Measurements from ENCODE around the gene RNF31. TPM values are rescaled to one million over a fixed set of nuclear protein-coding genes. Genes with fewer than 3 reads are reported as not detected.
A peak's percentile ranks its signal among the peaks of the same experiment; 100 is the strongest.

The RNF31 gene
- total RNA-seq, 2 experiments from 2014 or later, result 46.0 to 57.8 TPM

DNA sequence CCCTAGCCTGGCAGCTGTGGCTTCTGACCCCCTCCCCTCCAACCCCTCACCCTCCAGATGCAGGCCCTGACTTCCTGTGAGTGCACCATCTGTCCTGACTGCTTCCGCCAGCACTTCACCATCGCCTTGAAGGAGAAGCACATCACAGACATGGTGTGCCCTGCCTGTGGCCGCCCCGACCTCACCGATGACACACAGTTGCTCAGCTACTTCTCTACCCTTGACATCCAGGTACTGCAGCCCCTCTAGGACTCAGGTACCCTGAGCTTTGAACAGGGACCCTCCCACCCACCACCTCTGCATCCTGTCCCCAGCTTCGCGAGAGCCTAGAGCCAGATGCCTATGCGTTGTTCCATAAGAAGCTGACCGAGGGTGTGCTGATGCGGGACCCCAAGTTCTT lies 7.8 kb downstream of the RNF31 start:
- H3K27me3 Mint-ChIP-seq, result no peaks in the 10 kb centered on the region
- Histone ChIP-seq H3K9me3 (ENCODE audit: control insufficient read depth in 1 of 2, insufficient read depth in 1 of 2, low read length in 2 of 2) (no peaks in the 10 kb centered on the region), H3K36me3 (ENCODE audit: insufficient read depth, low read length) (peaks cover 72% of the 10 kb centered on the region), H3K4me3 (ENCODE audit: low read length) (no peak overlapping the region), H3K27ac (ENCODE audit: low read depth in 1 of 2, low read length in 2 of 2) (peak overlapping the region in 1 of 2 donors; percentile 29), H3K27me3 (ENCODE audit: control insufficient read depth in 1 of 2, insufficient read depth in 2 of 2, low read length in 2 of 2) (no peaks in the 10 kb centered on the region), H3K4me1 (ENCODE audit: insufficient read depth, low read length) (peaks cover 16% of the 10 kb centered on the region)
- peaks cover 11% of the 10 kb centered on the region for H3K4me1 Mint-ChIP-seq (ENCODE audit: low read depth)
- no peaks in the 10 kb centered on the region for H3K9me3 Mint-ChIP-seq
- TF ChIP-seq, protein P1, sequence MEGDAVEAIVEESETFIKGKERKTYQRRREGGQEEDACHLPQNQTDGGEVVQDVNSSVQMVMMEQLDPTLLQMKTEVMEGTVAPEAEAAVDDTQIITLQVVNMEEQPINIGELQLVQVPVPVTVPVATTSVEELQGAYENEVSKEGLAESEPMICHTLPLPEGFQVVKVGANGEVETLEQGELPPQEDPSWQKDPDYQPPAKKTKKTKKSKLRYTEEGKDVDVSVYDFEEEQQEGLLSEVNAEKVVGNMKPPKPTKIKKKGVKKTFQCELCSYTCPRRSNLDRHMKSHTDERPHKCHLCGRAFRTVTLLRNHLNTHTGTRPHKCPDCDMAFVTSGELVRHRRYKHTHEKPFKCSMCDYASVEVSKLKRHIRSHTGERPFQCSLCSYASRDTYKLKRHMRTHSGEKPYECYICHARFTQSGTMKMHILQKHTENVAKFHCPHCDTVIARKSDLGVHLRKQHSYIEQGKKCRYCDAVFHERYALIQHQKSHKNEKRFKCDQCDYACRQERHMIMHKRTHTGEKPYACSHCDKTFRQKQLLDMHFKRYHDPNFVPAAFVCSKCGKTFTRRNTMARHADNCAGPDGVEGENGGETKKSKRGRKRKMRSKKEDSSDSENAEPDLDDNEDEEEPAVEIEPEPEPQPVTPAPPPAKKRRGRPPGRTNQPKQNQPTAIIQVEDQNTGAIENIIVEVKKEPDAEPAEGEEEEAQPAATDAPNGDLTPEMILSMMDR (IDR thresholded peaks at IDR 0.05), result no peak
- CTCF ChIA-PET, result no interaction called here
- no peak overlapping the region for H3K4me3 Mint-ChIP-seq
- no peak for ATAC-seq (ENCODE audit: poor library complexity)
- peaks cover 79% of the 10 kb centered on the region for H3K36me3 Mint-ChIP-seq (ENCODE audit: low read depth)
- POLR2A ChIA-PET, result interaction anchor here (0.9 to 2.8 kb wide), 4 partner anchors 8 to 41 kb away, joined by 3 to 16 read pairs (median 7); partner anchors contain the start of genes DCAF11, EMC9, IPO4 and NRL
- peak overlapping the region; percentile 42 for H3K27ac Mint-ChIP-seq
- intact Hi-C loops (cut with DNase I, micrococcal nuclease), result no loop called here
- DNase-seq, result no peak

DNA sequence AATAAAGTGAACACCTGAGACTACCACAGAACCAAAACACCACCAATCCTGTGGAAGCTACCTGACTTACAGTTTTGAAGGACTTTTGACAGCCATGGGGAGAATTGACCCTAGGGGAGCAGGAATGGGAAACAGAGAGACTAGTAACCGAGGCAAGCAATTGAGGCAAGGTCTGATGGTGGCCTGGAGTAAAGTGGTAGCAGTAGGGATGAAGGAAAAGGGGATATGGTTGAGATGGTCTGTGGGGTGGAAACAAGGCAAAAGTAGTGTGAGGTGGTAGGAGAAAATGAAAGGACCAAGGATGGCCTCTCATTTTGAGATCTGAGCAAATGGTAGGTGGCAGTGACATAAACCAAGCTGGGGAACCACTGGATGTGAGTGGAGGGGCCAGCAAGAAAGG lies 9.5 kb downstream of the RNF31 start:
- no peak overlapping the region for H3K4me3 Mint-ChIP-seq
- Histone ChIP-seq H3K27ac (ENCODE audit: low read depth in 1 of 2, low read length in 2 of 2) (no peak overlapping the region), H3K4me3 (ENCODE audit: low read length) (no peak overlapping the region), H3K9me3 (ENCODE audit: control insufficient read depth in 1 of 2, insufficient read depth in 1 of 2, low read length in 2 of 2) (no peaks in the 10 kb centered on the region), H3K36me3 (ENCODE audit: insufficient read depth, low read length) (peaks cover 63% of the 10 kb centered on the region), H3K4me1 (ENCODE audit: insufficient read depth, low read length) (peaks cover 12% of the 10 kb centered on the region), H3K27me3 (ENCODE audit: control insufficient read depth in 1 of 2, insufficient read depth in 2 of 2, low read length in 2 of 2) (no peaks in the 10 kb centered on the region)
- peaks cover 22% of the 10 kb centered on the region for H3K4me1 Mint-ChIP-seq (ENCODE audit: low read depth)
- intact Hi-C loops (cut with DNase I, micrococcal nuclease), result no loop called here
- no peaks in the 10 kb centered on the region for H3K27me3 Mint-ChIP-seq
- DNase-seq, result no peak
- TF ChIP-seq, protein P1 (IDR thresholded peaks at IDR 0.05), result no peak
- peaks cover 79% of the 10 kb centered on the region for H3K36me3 Mint-ChIP-seq (ENCODE audit: low read depth)
- peak overlapping the region; percentile 13 for H3K27ac Mint-ChIP-seq
- no peak for ATAC-seq (ENCODE audit: poor library complexity)
- ChIA-PET CTCF (no interaction called here), POLR2A (interaction anchor here (1.6 to 2.8 kb wide), 2 partner anchors 10 to 43 kb away, joined by 7 to 16 read pairs; partner anchors contain the start of genes DCAF11, NRL, PSME2 and RNF31)
- no peaks in the 10 kb centered on the region for H3K9me3 Mint-ChIP-seq

DNA sequence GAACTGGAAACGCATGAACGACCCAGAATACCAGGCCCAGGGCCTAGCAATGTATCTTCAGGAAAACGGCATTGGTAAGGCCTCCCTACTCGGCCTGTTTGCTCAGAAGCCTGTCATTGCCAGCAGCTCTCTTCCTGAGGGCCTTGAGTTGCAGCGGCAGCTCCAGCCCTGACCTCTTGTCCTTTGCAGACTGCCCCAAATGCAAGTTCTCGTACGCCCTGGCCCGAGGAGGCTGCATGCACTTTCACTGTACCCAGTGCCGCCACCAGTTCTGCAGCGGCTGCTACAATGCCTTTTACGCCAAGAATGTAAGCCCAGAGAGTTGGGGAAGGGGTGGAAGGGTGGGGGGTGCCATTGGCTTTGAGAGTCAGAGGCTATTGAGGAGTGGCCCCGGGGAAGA lies 10.0 kb downstream of the RNF31 start:
- H3K36me3 ChIP-seq (ENCODE audit: insufficient read depth, low read length), result peaks cover 59% of the 10 kb centered on the region

More for the DNA sequence above, 10.0 kb downstream of the RNF31 start:
- intact Hi-C loops (cut with DNase I, micrococcal nuclease), result no loop called here
- Histone ChIP-seq H3K4me1 (ENCODE audit: insufficient read depth, low read length) (peaks cover 17% of the 10 kb centered on the region), H3K27me3 (ENCODE audit: control insufficient read depth in 1 of 2, insufficient read depth in 2 of 2, low read length in 2 of 2) (no peaks in the 10 kb centered on the region), H3K4me3 (ENCODE audit: low read length) (no peak overlapping the region), H3K27ac (ENCODE audit: low read depth in 1 of 2, low read length in 2 of 2) (no peak overlapping the region), H3K9me3 (ENCODE audit: control insufficient read depth in 1 of 2, insufficient read depth in 1 of 2, low read length in 2 of 2) (no peaks in the 10 kb centered on the region)
- ChIA-PET CTCF (no interaction called here), POLR2A (interaction anchor here (1.6 to 2.8 kb wide), 2 partner anchors 10 to 43 kb away, joined by 7 to 16 read pairs; partner anchors contain the start of genes DCAF11, NRL, PSME2 and RNF31)
- H3K36me3 Mint-ChIP-seq (ENCODE audit: low read depth), result peaks cover 79% of the 10 kb centered on the region
- peaks cover 27% of the 10 kb centered on the region for H3K4me1 Mint-ChIP-seq (ENCODE audit: low read depth)
- H3K27me3 Mint-ChIP-seq, result no peaks in the 10 kb centered on the region
- no peaks in the 10 kb centered on the region for H3K9me3 Mint-ChIP-seq
- H3K4me3 Mint-ChIP-seq, result no peak overlapping the region
- TF ChIP-seq, protein P1 (IDR thresholded peaks at IDR 0.05), result no peak
- H3K27ac Mint-ChIP-seq, result peak overlapping the region; percentile 13
- no peak for ATAC-seq (ENCODE audit: poor library complexity)
- DNase-seq, result no peak
